B cell (primary cell): ENCODE results near the gene EDN1. TPM values are rescaled to one million over a fixed set of nuclear protein-coding genes. Genes with fewer than 3 reads are reported as not detected.

Experiments
- ATAC-seq: fragments of 200-7000 bp; cut with Tn5 transposase; one replicate; pipeline ENCODE4 v1.10.0; 2021; ENCODE audit warnings: low read depth, mild to moderate bottlenecking, moderate number of reproducible peaks, moderate library complexity
- CTCF ChIA-PET: fragments of 350-600 bp; sonication (Branson Sonifier 250); formaldehyde crosslinking; loops from one replicate; lab custom pipeline; 2021; ENCODE audit warnings: antibody characterized with exemption, inconsistent platforms; lab: Charles Lee
- POLR2A ChIA-PET: fragments of 350-600 bp; sonication (Branson Sonifier 250); formaldehyde crosslinking; loops from one replicate; lab custom pipeline; 2021; ENCODE audit warnings: antibody characterized with exemption; lab: Charles Lee
- DNase-seq: peaks from one replicate; pipeline ENCODE4 v3.0.0; 2013
- H2AFZ ChIP-seq: 2 replicates; pipeline ENCODE4 v1.6.1; 2012; ENCODE audit warnings: mild to moderate bottlenecking, low read depth, low read length; ENCODE audit not compliant: insufficient read depth, poor library complexity, severe bottlenecking
- H3K27ac ChIP-seq, 2 donors: 1 replicate in 1 of 2; 2 replicates in 1 of 2; pipeline ENCODE4 v1.5.1; 2012 to 2013; ENCODE audit warnings: low read length in 2 of 2, mild to moderate bottlenecking in 2 of 2, moderate library complexity in 1 of 2
- H3K27me3 ChIP-seq, 4 experiments: fragments of 200-600 bp in 1 of 4; sonication (generic) in 1 of 4; replicated peaks in 1 of 4; 1 replicate in 2 of 4; 2 replicates in 2 of 4; pipeline versions ENCODE4 v1.6.1 to v1.7.0; 2013 to 2016; ENCODE audit warnings: low read length in 3 of 4, mild to moderate bottlenecking in 2 of 4, mixed read lengths in 1 of 4, moderate library complexity in 1 of 4; ENCODE audit not compliant: insufficient read depth in 4 of 4, control insufficient read depth in 3 of 4; ENCODE audit errors: control extremely low read depth in 1 of 4
- H3K36me3 ChIP-seq, 2 experiments: replicated peaks in 1 of 2; 1 replicate in 1 of 2; 2 replicates in 1 of 2; pipeline versions ENCODE4 v1.6.1 to v1.7.1; 2013; ENCODE audit warnings: low read length in 1 of 2; ENCODE audit not compliant: insufficient read depth in 2 of 2, control insufficient read depth in 1 of 2; ENCODE audit errors: control extremely low read depth in 1 of 2, extremely low read depth in 1 of 2
- H3K4me1 ChIP-seq, 2 donors: fragments of 200-600 bp in 1 of 2; sonication (generic) in 1 of 2; 1 replicate in 1 of 2; 2 replicates in 1 of 2; pipeline versions ENCODE4 v1.5.1 to v1.6.1; 2013 to 2017; ENCODE audit warnings: low read length in 2 of 2; ENCODE audit not compliant: control insufficient read depth in 2 of 2, insufficient read depth in 2 of 2
- H3K4me2 ChIP-seq: replicated peaks from 2 replicates; pipeline ENCODE3; 2012; ENCODE audit warnings: mild to moderate bottlenecking, low read depth, low read length; ENCODE audit not compliant: poor library complexity, severe bottlenecking
- H3K4me3 ChIP-seq, 5 experiments: fragments of 200-600 bp in 1 of 5; sonication (generic) in 1 of 5; 1 replicate in 3 of 5; 2 replicates in 2 of 5; pipeline versions ENCODE4 v1.5.1 to v1.7.0; 2011 to 2016; ENCODE audit warnings: low read length in 4 of 5, mild to moderate bottlenecking in 4 of 5, low read depth in 2 of 5, control low read depth in 1 of 5, moderate library complexity in 1 of 5; ENCODE audit not compliant: insufficient read depth in 1 of 5; ENCODE audit errors: control extremely low read depth in 1 of 5, extremely low read depth in 1 of 5
- H3K79me2 ChIP-seq: fragments of 200-600 bp; sonication (generic); one replicate; pipeline ENCODE4 v1.6.0; 2016; ENCODE audit warnings: low read length; ENCODE audit not compliant: control insufficient read depth, insufficient read depth
- H3K9ac ChIP-seq: fragments of 200-600 bp; sonication (generic); 2 replicates; pipeline ENCODE4 v1.6.1; 2017; ENCODE audit warnings: mild to moderate bottlenecking, low read length, moderate library complexity
- H3K9me3 ChIP-seq, 3 donors: one replicate each; pipeline versions ENCODE4 v1.6.1 to v1.7.1; 2013; ENCODE audit warnings: low read length in 2 of 3; ENCODE audit not compliant: control insufficient read depth in 2 of 3, insufficient read depth in 1 of 3; ENCODE audit errors: control extremely low read depth in 1 of 3
- H4K20me1 ChIP-seq: 2 replicates; pipeline ENCODE4 v1.6.0; 2012; ENCODE audit warnings: mild to moderate bottlenecking, low read length; ENCODE audit not compliant: insufficient read depth, control insufficient read depth, poor library complexity, severe bottlenecking
- H3K27ac Mint-ChIP-seq: one replicate; pipeline ENCODE4 v1.8.0; 2021; ENCODE audit warnings: mixed read lengths
- H3K27me3 Mint-ChIP-seq: one replicate; pipeline ENCODE4 v1.8.0; 2021; ENCODE audit warnings: mixed read lengths
- H3K4me1 Mint-ChIP-seq: one replicate; pipeline ENCODE4 v1.8.0; 2021; ENCODE audit warnings: mixed read lengths
- H3K4me3 Mint-ChIP-seq: one replicate; pipeline ENCODE4 v1.8.0; 2021; ENCODE audit warnings: mixed read lengths
- H3K9me3 Mint-ChIP-seq: one replicate; pipeline ENCODE4 v1.8.0; 2022; ENCODE audit warnings: mixed read lengths; ENCODE audit not compliant: insufficient read depth
- CTCF ChIP-seq: fragments of 200-600 bp; IDR thresholded peaks from one replicate; pipeline ENCODE4 v1.8.0; 2022; ENCODE audit warnings: antibody characterized with exemption, mild to moderate bottlenecking
- EZH2 ChIP-seq: IDR thresholded peaks from 2 replicates; pipeline ENCODE4 v1.6.1; 2012; ENCODE audit warnings: borderline replicate concordance, low read depth, mild to moderate bottlenecking, moderate library complexity, low read length; ENCODE audit not compliant: insufficient read depth, poor library complexity, severe bottlenecking
- WGBS: methylation state at CpG from one replicate; pipeline ENCODE4 v1.1.5; 2013; ENCODE audit warnings: missing lambda C conversion rate; ENCODE audit not compliant: insufficient coverage; 5-methylcytosine and 5-hydroxymethylcytosine counted together
- intact Hi-C: fragments of 100-400 bp; cut with micrococcal nuclease; formaldehyde crosslinking; loops from one replicate; pipeline ENCODE4 v1.10.0; 2022
- polyA plus RNA-seq: library from polyadenylated mRNA; depleted of rRNA; stranded (reverse); fragments of >200 nt; gene quantifications from 2 replicates; pipeline ENCODE4 v1.2.3, GENCODE V29; 2012
- total RNA-seq, 2 donors: library from RNA; stranded (reverse); fragments of 120-200 nt in 1 of 2; gene quantifications; 1 replicate in 1 of 2; 2 replicates in 1 of 2; pipeline versions ENCODE4 v1.2.3 to v1.2.4, GENCODE V29; 2013 to 2022

EDN1 gene
- total and polyA plus RNA-seq, 2 donors (not counting 1 experiment from before 2014, with no cell fraction given): 1.4 to 2.1 TPM

GRCh38 chr6:12277386-12277785 is 12.8 kb upstream of the EDN1 start:
- ATAC-seq (no peak), DNase-seq (no peak)
- POLR2A ChIA-PET: no interaction called here
- no peak overlapping the region for H3K9ac ChIP-seq
- no peaks in the 10 kb centered on the region for H3K79me2 ChIP-seq
- peaks cover 0 to 3% (median 0%) of the 10 kb centered on the region in 3 donors for H3K9me3 ChIP-seq
- no peaks in the 10 kb centered on the region for H3K27me3 ChIP-seq
- Mint-ChIP-seq H3K4me3 (no peak overlapping the region), H3K4me1 (peaks cover 8% of the 10 kb centered on the region), H3K27me3 (peaks cover 9% of the 10 kb centered on the region), H3K27ac (no peak overlapping the region), H3K9me3 (peaks cover 2% of the 10 kb centered on the region)
- no peaks in the 10 kb centered on the region for H3K36me3 ChIP-seq
- CTCF ChIA-PET: interaction anchor here (1.3 to 1.5 kb wide), 2 partner anchors 21 to 621 kb away, joined by 3 to 5 read pairs; no protein-coding TSS in a partner anchor
- intact Hi-C loops: no loop called here
- TF ChIP-seq EZH2 (no peak), CTCF (no peak)
- WGBS: 98% methylated on average over 7 of the region's 9 CpGs
- H3K4me2 ChIP-seq: no peak overlapping the region
- H3K4me1 ChIP-seq: peaks cover 0 to 4% of the 10 kb centered on the region in 2 donors
- no peak overlapping the region for H3K27ac ChIP-seq
- H4K20me1 ChIP-seq: no peaks in the 10 kb centered on the region
- no peak overlapping the region for H2AFZ ChIP-seq
- H3K4me3 ChIP-seq: no peak overlapping the region

- Mint-ChIP-seq H3K4me3 (no peak overlapping the region), H3K4me1 (peaks cover 8% of the 10 kb centered on the region), H3K27ac (no peak overlapping the region), H3K27me3 (peaks cover 11% of the 10 kb centered on the region), H3K9me3 (no peaks in the 10 kb centered on the region)
- no peak for DNase-seq
- Histone ChIP-seq H3K4me2 (no peak overlapping the region), H3K9ac (no peak overlapping the region), H2AFZ (no peak overlapping the region), H3K4me3 (no peak overlapping the region), H3K79me2 (no peaks in the 10 kb centered on the region), H3K27ac (no peak overlapping the region), H3K9me3 (no peaks in the 10 kb centered on the region), H3K27me3 (no peaks in the 10 kb centered on the region), H3K4me1 (peaks cover 0 to 4% of the 10 kb centered on the region in 2 donors), H3K36me3 (no peaks in the 10 kb centered on the region), H4K20me1 (no peaks in the 10 kb centered on the region)
- no peak for TF ChIP-seq CTCF
- TF ChIP-seq EZH2: no peak
- ChIA-PET POLR2A (no interaction called here), CTCF (interaction anchor here (0.7 to 2.5 kb wide), 3 partner anchors 11 to 621 kb away, joined by 3 to 11 read pairs (median 3); partner anchors contain the start of gene EDN1)
- ATAC-seq: no peak
- intact Hi-C loops: no loop called here
Measured at GRCh38 chr6:12278915-12279314, 11.2 kb upstream of the EDN1 start.
